C4-2B (cell line): ENCODE measurements around the gene PRR23B.
"Not testable (repeated sequence)": the region's sequence is repeated elsewhere in the genome, so short reads cannot be mapped to it uniquely, and the experiment has no call there.

Experiments used
- H3K27ac ChIP-seq: fragments of 450-650 bp; 2 replicates; pipeline ENCODE4 v1.5.1; 2017
- CTCF ChIP-seq: fragments of 450-650 bp; conservative IDR thresholded peaks from 2 replicates; pipeline ENCODE4 v1.5.1; 2017; ENCODE audit warnings: mild to moderate bottlenecking
- ZFX ChIP-seq: fragments of 450-650 bp; IDR thresholded peaks from 2 replicates; pipeline ENCODE4 v1.6.1; 2017

PRR23B gene

GRCh38 chr3:139032326-139033002 lies 11.7 kb upstream of the PRR23B start:
- TF ChIP-seq ZFX (no peak), CTCF (no peak)
- H3K27ac ChIP-seq, result no peak overlapping the region

GRCh38 chr3:139030576-139030975 lies 9.8 kb upstream of the PRR23B start:
- H3K27ac ChIP-seq, result not testable (repeated sequence)

- H3K27ac ChIP-seq, result no peak overlapping the region
- TF ChIP-seq ZFX, result no peak
- no peak for TF ChIP-seq CTCF
Measured at GRCh38 chr3:139024968-139025367, 4.2 kb upstream of the PRR23B start.

- H3K27ac ChIP-seq, result no peak overlapping the region
- TF ChIP-seq CTCF, result no peak
- no peak for TF ChIP-seq ZFX
Measured at GRCh38 chr3:139020036-139020867, 474 bp downstream of the PRR23B start.

GRCh38 chr3:139016430-139017048 lies 4.2 kb downstream of the PRR23B start:
- TF ChIP-seq ZFX (no peak), CTCF (no peak)
- no peak overlapping the region for H3K27ac ChIP-seq

- TF ChIP-seq CTCF (no peak), ZFX (no peak)
- H3K27ac ChIP-seq, result no peak within 1 kb of the TSS
Measured at GRCh38 chr3:139006051-139006716, 14.5 kb downstream of the PRR23B start, which contains the start of gene PRR23A. Gene PRR23A (minus strand): TSS chr3:139006268. CDS start chr3:139006268, 0 bp downstream.

- H3K27ac ChIP-seq, result no peak overlapping the region
- TF ChIP-seq ZFX, result no peak
- TF ChIP-seq CTCF, result no peak
Measured at GRCh38 chr3:139005356-139005993, 15.3 kb downstream of the PRR23B start.
